HUES48 (cell line): ENCODE measurements around the gene LSM14B.

Experiments
- H3K27ac ChIP-seq: one replicate; pipeline ENCODE4 v1.7.0; 2013; ENCODE audit warnings: low read depth, low read length, inconsistent platforms
- H3K27me3 ChIP-seq: 2 replicates; pipeline ENCODE4 v1.6.1; 2013; ENCODE audit warnings: mild to moderate bottlenecking, low read length; ENCODE audit not compliant: control insufficient read depth, insufficient read depth
- H3K36me3 ChIP-seq: 2 replicates; pipeline ENCODE4 v1.6.1; 2013; ENCODE audit warnings: low read length; ENCODE audit not compliant: control insufficient read depth, insufficient read depth
- H3K4me1 ChIP-seq: 2 replicates; pipeline ENCODE4 v1.6.1; 2013; ENCODE audit warnings: mild to moderate bottlenecking, low read length; ENCODE audit not compliant: control insufficient read depth, insufficient read depth
- H3K4me3 ChIP-seq: 2 replicates; pipeline ENCODE4 v1.5.1; 2013; ENCODE audit warnings: mild to moderate bottlenecking, low read depth, low read length
- H3K9ac ChIP-seq: 2 replicates; pipeline ENCODE4 v1.6.1; 2013; ENCODE audit warnings: mild to moderate bottlenecking, low read depth, low read length, moderate library complexity
- H3K9me3 ChIP-seq: 2 replicates; pipeline ENCODE4 v1.6.1; 2013; ENCODE audit warnings: low read length; ENCODE audit not compliant: control insufficient read depth, insufficient read depth

LSM14B gene

GRCh38 chr20:62178316-62179161 is 56.3 kb downstream of the LSM14B start:
- no peak overlapping the region for H3K4me3 ChIP-seq
- no peak overlapping the region for H3K27ac ChIP-seq
- H3K4me1 ChIP-seq: peaks cover 6% of the 10 kb centered on the region
- no peak overlapping the region for H3K9ac ChIP-seq
- H3K9me3 ChIP-seq: no peaks in the 10 kb centered on the region
- H3K36me3 ChIP-seq: peaks cover 54% of the 10 kb centered on the region
- no peaks in the 10 kb centered on the region for H3K27me3 ChIP-seq

DNA sequence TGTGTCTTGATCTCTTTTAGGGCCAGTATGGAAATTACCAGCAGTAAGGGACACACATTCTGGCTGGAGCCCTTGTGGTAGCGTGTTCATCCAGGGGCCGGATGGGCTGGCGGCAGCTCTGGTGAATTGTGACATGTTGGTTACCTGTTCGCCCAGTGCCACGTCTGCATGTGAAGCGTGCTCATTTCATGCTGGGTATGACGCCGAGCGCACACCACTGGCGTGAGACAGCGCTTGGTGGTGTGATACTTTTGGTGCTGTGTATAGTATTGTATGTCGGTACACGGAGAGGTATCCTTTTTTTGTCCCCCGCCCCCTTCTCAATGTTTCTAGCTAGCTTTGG is 56.9 kb downstream of the LSM14B start:
- H3K9ac ChIP-seq: no peak overlapping the region

DNA sequence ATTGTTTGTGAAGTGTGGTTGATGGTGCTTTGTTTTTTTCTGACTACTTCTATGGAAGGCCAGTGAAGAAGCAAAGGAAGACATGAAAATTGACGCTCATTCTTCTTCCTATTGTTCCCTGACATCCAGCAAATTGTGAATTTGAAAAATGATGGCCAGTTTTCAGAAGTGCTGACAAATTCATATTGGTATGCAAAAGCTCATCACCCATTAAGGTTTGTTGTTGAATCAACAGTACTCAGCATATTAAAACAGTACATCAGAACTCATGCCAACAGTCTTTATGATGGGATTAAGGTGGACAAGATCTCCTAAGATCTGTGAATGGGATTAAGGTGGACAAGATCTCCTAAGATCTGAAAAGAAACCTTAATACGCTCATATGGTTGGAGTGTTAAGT is 59.5 kb downstream of the LSM14B start:
- H3K27me3 ChIP-seq: no peaks in the 10 kb centered on the region
- H3K36me3 ChIP-seq: peaks cover 27% of the 10 kb centered on the region
- H3K9ac ChIP-seq: no peak overlapping the region
- peak overlapping the region; percentile 90 for H3K4me3 ChIP-seq
- H3K27ac ChIP-seq: peak overlapping the region; percentile 98
- H3K9me3 ChIP-seq: no peaks in the 10 kb centered on the region
- H3K4me1 ChIP-seq: peaks cover 6% of the 10 kb centered on the region

More for the DNA sequence above, 56.9 kb downstream of the LSM14B start:
- Histone ChIP-seq H3K4me3 (no peak overlapping the region), H3K9me3 (no peaks in the 10 kb centered on the region), H3K27me3 (no peaks in the 10 kb centered on the region), H3K27ac (no peak overlapping the region), H3K36me3 (peaks cover 52% of the 10 kb centered on the region), H3K4me1 (peaks cover 6% of the 10 kb centered on the region)

- Histone ChIP-seq H3K27me3 (no peaks in the 10 kb centered on the region), H3K4me1 (peaks cover 6% of the 10 kb centered on the region), H3K4me3 (peak within 1 kb of the TSS; percentile 90), H3K27ac (peak within 1 kb of the TSS; percentile 98), H3K36me3 (peaks cover 21% of the 10 kb centered on the region), H3K9me3 (no peaks in the 10 kb centered on the region), H3K9ac (peak within 1 kb of the TSS; percentile 94)
Measured at GRCh38 chr20:62182469-62183425, 60.5 kb downstream of the LSM14B start, which contains the start of gene MTG2. TSS of gene MTG2 (plus strand) at chr20:62183028. CDS start at chr20:62193421, 10,393 bp downstream.

DNA sequence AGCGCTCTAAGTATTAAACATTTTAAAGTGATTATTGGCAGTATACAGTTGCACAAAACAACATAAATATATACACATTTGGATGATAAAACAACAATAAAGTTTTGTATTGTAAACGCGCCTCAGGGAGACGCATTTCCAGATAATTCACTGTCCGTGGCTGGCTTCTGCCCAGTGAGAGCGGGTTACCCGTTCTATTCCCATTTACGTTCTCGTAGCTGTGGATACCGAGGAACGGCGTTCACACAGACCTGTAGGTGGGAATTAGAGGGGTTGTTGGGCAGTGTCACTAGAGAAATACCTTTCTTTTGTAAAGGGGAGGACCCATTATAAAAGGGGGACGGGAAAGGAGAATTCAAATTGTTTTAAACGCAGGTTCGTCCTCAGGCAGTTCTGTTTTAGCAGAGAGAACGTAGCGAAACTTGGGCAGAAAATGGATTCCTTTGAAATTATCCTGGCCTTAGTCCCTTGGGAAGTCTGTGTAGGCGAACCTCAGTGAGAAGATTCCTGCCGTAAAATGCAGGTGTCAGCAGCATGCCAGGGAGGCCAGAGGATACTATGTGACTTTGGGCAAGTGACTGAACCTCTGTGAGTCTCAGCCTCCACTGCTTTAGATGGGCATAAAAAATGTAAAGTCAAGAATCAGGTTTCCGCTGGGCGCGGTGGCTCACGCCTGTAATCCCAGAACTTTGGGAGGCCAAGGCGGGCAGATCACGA is 61.3 kb downstream of the LSM14B start:
- Histone ChIP-seq H3K4me1 (peaks cover 6% of the 10 kb centered on the region), H3K27me3 (no peaks in the 10 kb centered on the region), H3K36me3 (peaks cover 20% of the 10 kb centered on the region), H3K27ac (peak overlapping the region; percentile 98), H3K9ac (peak overlapping the region; percentile 94), H3K4me3 (peak overlapping the region; percentile 90), H3K9me3 (no peaks in the 10 kb centered on the region)
